T-helper 1 cell (primary cell): ENCODE measurements around the gene TNIP1.

Source experiments
- DNase-seq, 5 donors: peaks; one replicate each; pipeline ENCODE4 v3.0.0-alpha.2; 2012 to 2020

TNIP1 gene

DNA sequence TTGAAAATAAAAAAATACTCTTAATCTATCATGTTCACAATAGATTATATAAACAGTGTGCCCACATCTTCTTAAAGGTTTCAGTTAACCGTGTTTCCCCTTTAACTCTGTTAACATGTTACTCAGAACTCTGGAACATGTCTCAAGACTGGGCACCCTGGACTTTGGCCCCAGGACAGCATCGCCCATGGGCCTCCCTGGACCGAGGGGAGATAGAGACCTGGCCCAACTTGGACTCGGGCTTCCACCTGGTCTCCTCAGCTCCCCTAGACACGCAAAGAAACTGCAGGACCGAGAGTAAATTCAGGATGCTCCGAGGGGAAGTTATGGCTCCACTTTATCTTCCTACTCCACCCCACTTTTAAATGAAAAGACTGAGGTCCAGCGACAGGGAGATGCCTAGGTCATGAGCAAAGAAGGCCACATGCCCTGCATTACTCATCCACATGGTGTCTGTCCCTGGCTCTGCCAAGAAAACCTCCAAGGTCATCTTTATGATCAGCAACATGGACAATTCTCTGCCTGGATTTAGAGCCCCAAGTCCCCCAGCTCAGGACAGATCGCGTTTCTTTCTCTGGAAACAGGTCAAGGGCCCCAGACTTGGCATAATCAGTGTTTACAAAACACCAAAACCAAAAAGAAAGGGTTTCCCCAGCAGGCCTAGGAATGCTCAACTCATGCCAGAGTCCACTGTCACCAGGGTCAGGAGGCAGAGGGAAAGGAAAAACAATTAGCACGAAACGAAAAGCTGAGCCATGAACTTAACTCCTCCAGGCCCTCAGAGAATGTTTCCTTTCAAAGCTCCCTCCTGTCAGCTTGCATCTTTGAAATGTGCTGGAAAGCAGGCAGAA is 43.0 kb downstream of the TNIP1 start:
- DNase-seq: no peak

DNA sequence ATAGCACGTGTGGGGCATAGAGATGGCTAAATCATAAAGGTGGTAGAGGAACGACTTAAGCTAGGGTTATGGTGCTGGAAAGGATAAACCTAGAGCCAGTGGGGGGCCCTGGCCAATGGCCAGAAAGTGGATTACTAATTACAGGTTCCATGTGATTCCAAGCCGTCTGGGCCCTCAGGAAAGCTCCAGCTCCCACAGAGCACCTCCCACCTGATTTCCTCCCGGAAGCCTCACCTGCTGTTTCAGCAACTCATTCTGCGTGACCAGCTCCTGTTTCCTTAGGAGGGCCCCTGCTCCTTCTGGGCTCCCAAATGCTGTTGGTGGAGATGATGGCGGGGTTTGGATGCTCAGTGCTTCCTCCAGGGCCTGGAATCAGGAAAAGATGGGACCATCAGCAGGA is 44.3 kb downstream of the TNIP1 start:
- no peak for DNase-seq

DNA sequence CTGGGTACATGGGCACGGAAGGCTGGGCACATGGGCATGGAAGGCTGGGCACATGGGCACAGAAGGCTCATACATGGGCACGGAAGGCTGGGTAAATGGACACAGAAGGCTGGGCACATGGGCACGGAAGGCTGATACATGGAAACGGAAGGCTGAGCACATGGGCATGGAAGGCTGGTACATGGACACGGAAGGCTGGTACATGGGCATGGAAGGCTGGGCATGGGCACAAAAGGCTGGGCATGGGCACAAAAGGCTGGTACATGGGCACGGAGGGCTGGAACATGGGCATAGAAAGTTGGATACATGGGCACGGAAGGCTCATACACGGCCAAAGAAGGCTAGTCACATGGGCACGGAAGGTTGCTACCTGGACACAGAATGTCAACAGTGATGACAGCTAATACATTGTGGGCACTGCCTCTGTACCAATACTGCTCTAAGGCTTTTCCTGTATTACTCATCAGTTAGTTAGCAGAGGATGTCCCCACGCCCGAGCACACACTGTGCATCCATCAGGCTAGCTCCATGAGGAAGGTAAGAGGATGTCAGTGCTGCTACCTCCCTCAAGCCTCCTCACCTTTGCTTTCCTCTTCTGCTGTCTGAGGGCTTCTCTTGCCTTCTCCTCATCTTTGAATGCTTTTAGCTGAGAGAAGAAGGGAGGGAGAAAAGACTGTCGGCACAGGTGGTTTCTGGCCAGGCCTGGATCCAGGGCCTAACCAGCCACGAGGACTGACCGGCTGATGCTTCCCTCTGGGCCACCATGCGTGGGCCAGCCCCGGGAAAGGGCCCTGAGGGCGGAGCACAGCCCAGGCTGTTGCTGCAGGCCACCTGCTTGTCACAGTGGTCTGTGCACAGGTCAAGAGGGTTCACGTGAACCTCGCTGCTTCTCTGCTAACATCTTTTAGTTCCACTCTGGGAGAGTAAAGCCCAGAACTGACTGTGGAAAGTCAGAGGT is 46.1 kb downstream of the TNIP1 start:
- DNase-seq: no peak

DNA sequence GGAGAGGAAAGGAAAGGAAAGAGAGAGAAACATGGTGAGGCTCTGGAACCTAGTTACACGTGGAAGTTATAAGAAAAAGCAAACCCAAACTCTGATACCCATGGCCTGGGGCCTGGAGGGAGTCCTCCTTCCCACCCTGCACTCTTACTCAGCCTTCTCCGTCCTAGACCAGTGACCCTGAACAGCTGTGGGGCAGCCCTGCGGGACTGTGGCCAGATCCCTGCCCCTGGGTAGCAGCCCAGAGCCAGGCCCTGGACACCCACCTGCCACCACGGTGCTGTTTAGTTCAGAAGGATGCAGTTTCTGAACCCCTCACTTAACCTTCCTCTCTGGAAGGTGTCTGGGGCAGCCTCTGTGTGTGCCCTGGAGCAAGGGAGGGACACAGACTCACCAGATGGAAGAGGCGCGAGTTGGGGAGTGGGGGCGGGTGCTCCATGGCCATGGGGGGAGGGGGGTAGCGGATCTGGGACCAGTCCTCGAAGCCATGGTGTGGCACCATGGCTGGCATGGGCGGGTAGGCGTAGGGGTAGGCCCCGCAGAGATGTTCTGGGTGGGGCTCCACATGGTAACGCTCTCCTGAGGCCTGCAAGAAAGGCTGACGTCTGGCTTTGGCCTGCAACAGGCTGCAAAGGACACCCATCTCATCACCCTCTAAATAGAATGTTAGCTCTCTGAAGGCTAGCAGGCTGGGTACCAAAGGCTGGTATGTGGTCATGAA is 47.5 kb downstream of the TNIP1 start:
- no peak for DNase-seq

DNA sequence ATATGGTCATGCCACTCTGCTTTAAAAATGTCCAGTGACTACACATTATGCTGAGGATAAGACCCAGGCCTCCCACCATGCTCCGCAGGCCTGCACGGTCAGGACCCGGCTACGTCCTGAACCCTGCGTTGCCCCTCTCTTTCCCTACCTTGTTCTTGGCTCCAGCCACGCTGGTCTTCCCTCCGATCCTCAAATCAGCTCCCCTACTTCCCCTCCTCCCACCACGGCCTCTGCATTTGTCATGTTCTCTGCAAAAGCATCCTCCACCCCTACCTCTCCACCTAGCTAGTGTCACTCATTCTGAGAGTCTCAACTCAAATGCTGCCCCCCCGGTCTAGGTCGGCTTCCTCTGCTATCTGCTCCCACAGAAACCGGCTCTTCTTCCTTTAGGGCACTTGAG is 49.3 kb downstream of the TNIP1 start:
- no peak for DNase-seq

DNA sequence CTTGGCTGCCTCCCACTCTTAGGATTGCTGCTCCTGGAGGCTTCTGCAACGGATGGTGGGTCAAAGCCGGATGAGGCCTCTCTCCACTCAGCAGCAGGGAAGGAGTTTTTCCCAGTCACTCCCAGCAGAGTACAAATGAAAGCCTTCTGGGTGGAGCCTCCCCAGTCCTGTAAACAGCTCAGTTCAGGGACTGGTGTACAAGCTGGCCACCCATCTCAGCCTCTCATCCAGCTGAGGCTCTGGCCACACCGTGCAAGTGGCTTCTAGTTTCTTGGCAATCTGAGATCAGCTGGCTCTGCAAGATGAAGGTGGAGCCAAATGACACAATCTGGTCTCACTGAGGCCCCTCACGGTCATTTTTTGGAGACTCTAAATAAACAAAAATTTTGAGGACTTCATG is 50.5 kb downstream of the TNIP1 start:
- no peak for DNase-seq

DNA sequence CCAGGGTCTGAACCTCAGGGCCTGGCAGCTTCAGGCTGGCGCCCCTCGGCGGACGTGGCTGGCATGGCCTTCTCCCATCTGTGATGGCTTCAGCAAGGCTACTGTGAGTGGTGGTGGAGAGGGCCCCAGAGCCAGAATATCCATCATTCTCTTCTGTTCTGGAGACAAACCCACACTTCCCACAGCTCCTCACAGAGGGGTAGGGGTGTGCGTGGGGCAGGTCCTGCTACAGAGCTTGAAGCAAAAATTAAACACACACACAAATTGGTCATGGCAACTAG is 50.8 kb downstream of the TNIP1 start:
- DNase-seq: no peak

DNA sequence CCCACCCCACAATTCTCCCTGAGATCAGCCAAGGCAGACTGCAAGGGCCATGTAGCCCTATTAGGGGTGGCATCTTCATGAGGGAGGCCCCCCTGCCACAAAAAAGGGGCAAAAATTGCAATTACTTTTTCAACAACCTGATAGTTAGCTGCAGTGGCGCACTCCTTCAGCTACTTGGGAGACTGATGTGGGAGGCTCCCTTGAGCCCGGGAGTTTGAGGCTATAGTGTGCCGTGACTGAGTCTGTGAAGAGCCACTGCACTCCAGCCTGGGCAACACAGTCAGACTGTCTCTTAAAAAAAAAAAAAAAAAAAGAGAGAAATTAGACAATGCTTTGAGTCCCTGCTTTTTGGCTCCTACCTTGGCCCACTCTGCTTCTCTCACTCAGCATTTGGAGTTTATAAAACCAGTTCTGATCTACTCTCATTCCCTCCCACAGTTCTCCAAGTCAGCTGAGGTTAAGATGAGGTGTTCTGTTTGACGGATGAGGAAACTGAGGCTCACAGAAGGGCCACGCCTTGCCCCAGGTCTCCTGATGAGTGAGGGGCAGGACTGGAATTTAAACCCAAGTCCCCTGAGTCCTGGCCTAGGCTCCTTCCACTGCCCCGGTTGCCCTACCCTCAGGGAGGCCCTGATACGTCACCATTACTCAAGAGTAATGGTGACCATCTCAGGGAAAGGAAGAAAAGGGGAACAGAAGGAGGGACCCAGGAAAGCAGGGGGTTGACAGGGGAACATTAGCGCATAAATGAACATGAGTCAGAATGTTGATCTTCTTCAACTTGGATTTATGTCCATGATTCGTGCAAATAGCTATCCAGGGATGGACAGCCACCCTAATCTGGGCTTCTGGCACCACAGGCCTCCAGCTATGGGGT is 51.4 kb downstream of the TNIP1 start:
- no peak for DNase-seq

DNA sequence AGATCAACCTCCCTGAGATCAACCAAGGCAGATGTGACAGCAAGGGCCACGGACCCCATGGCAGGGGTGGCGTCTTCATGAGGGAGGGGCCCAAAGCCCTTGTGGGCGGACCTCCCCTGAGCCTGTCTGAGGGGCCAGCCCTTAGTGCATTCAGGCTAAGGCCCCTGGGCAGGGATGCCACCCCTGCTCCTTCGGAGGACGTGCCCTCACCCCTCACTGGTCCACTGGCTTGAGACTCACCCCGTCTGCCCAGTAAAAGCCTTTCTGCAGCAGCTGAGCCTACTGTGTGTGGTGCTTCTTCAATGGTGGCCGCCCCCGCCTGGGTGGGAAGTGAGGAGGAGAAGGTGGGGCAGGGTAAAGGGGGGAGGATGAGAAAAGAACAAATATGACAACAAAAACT is 52.1 kb downstream of the TNIP1 start:
- no peak for DNase-seq

DNA sequence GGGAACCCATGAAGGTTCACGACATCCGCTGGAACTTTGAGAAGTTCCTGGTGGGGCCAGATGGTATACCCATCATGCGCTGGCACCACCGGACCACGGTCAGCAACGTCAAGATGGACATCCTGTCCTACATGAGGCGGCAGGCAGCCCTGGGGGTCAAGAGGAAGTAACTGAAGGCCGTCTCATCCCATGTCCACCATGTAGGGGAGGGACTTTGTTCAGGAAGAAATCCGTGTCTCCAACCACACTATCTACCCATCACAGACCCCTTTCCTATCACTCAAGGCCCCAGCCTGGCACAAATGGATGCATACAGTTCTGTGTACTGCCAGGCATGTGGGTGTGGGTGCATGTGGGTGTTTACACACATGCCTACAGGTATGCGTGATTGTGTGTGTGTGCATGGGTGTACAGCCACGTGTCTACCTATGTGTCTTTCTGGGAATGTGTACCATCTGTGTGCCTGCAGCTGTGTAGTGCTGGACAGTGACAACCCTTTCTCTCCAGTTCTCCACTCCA is 52.8 kb downstream of the TNIP1 start:
- no peak for DNase-seq

DNA sequence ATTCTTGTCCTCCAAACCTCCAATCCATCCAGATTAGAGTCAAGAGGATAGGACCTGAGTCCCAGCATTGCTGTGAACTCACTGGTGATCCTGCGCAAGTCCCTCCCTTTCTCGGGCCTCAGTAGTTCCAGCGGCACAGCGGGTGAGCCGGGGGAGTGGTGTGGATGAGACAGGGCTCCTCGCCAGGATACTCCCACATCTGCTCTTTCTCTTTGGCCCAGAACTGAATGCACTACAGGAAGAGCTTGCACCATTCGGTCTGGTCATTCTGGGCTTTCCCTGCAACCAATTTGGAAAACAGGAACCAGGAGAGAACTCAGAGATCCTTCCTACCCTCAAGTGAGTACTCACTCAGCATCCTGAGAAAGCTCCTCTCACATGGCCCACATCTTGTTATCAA is 54.2 kb downstream of the TNIP1 start:
- no peak for DNase-seq

DNA sequence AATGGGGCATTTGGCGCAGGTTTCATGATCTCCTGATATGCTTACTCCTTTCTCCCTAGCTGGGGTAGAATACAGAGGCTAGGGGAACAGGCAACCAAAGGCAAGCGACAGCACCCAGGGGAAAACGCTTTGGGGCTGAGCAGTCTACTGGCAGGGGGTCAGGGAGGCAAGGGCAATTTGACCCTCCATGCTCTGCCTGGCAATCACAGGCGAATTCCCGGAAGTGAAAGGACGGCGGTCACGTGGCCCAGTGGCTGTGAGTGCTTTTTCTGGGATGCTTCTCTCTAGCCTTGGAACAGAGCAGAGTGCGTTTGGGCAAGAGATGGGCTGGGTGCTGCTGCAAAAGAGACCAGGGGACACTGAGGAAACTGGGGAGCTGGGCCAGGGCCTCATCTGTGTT is 54.7 kb downstream of the TNIP1 start:
- no peak for DNase-seq

DNA sequence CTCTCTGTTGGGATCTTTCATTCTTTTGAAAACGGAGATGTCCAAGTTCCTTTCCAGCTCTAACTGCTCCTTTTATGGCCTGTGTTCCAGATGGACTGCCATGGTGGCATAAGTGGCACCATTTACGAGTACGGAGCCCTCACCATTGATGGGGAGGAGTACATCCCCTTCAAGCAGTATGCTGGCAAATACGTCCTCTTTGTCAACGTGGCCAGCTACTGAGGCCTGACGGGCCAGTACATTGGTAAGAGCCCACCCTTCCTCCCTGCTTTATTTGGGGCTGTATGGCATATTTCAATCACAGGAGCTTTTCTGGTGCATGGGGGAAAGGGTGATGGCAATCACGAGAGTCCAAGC is 55.6 kb downstream of the TNIP1 start:
- no peak for DNase-seq

DNA sequence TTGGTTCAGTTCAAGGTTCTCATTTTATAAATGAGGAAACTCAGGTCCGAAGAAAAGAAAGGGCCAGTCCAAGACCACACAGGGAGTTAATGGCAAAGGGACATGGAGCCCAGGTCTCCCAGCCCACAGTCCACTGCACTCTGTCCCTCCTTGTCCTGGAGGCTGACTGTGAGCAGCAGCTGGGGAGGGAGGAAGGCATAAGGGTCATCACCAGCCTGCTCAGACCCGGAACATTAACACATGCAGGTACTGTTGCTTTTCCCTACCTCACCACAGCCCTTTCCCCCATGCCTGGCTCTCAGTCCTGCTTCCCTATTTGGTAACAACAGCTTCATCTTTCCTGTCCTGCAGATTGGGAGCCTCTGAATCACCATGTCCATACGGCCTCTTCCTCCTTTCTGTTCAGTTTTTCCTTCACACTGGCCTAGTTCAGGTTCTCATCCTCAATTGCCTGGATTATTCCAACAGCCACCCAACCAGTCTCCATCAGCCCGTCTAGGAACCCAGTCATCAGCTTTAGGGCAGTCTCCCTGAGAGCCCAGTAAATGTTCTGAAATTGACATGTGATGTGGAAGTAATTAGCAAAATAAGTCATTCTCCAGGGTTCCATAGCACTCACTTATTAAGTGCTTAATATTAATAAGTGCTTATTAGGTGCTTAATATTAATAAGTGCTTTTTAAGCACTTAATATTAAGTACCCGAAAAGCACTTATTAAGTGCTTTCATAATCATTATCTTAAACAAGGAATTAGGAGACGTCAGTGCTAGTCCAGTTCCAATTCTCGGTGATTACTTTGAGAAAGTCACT is 56.2 kb downstream of the TNIP1 start:
- no peak for DNase-seq

DNA sequence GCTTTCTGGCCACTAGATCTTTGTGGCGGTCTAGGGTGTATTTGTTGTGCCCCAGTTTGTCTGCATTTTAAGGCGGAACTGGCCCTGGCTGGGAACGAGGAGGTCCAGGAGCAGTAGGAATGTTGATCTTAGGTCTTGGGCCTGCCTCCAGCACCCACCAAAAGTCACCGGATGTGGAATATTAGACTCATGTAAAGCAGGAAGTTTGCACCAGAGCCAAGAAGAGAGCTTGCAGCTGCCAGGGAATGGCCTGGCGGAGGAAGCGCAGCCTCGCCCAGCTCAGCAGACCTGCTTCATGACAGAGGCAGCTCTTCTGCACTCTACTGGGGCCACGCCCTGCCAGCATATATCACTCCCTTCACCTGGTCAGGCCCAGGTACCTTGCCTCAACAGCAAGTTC is 57.2 kb downstream of the TNIP1 start:
- no peak for DNase-seq

DNA sequence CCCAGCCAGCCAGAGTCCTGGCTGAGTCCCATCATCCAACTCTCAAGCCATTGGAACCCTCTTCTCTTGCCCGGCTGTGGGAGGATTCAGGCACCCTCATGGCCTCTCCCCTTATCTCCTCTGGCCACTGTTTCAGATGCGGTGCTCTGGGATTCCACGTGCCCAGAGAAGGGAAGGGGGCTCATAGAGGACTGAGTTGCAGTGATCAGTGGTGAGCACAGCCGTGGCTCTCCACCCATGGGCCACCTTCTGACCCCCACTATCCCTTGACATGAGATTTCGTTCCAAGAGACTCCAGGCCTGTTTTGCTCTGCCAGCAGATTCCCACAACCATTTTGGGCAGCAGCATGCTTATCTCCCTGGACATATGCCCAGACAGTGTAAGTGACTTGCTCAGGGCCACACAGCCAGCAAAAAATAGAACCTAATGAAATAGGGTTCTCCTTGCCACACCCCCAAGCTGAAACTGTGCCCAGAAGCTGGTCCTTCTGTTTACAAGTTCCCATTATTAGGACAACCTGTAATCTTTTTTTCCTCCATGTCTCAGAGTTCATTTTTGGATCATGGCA is 57.7 kb downstream of the TNIP1 start:
- no peak for DNase-seq

DNA sequence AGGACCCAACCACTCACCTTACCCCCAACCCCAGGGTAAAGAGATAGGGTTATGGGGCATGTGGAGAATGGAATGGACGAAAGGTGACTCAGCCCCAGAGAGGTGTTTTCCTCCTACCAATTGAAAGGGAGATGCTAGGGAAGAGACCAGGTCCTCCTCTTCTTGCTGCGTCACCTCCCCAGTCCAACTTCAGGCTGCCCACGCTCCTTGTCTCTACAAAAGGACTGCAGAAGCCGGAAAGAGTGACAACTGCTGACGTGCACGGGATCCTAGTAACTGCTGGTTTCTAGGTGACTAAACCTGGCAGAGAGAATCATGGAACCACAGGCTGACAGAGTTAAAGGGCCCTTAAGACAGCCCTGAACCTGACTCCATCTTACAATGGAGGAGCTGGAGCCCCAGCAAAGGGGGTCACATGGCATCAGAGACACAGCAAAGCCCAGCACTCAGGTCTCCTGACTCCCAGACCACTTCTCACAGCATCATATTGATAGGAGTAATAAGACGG is 58.3 kb downstream of the TNIP1 start:
- DNase-seq: no peak

DNA sequence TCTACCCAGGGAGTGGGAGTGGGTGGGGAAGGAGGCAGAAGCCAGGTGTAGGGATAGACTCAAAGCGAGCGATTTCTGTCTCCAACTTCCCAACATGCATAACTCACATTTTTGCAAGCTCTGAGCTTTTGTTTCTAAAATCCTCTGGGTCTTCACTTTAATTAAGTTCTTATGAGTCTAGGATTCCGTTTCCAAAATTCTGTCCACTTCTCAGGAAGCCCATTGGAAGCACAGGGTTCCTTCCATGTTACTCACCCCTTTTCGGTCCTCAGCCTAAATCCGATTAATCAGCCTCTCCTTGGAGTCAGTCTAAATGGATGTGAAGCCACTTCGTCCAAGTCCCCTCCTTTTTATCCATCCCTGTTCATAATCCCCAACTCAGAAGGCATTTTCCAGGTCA is 59.1 kb downstream of the TNIP1 start:
- DNase-seq: no peak

DNA sequence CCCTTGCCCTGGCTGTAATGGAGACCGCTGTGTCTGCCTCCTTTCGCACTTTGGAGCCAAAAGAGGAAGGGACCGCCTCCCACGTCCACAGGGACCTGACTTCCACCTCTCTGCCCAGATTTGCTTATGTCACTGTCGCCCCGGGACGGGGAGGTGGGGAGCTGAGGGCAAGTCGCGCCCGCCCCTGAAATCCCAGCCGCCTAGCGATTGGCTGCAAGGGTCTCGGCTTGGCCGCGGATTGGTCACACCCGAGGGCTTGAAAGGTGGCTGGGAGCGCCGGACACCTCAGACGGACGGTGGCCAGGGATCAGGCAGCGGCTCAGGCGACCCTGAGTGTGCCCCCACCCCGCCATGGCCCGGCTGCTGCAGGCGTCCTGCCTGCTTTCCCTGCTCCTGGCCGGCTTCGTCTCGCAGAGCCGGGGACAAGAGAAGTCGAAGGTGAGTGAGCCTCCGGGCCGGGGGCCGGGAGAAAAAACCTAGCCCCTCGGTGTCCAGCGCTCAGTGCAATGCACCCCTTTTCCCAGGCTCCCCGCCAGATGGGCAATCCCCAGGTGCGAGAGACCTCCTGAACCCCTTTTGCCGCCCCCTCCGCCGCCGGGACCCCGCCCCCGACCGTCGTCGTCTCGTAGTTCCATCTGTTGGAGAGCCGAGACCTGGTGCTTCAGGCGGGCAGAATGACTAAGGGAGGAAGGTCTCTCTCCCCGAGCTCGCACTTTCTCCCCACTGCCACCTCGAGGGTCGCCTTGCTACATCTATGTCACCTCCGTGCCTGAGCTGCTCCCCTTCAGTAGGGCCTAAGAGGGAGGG is 60.3 kb downstream of the TNIP1 start, which contains the start of gene GPX3:
Gene GPX3 (plus strand): TSS at position 288 of the 807 bp plus-strand sequence. CDS start 64 bp downstream, at position 352.
- DNase-seq: peak in 1 of 5 donors; percentile 18

DNA sequence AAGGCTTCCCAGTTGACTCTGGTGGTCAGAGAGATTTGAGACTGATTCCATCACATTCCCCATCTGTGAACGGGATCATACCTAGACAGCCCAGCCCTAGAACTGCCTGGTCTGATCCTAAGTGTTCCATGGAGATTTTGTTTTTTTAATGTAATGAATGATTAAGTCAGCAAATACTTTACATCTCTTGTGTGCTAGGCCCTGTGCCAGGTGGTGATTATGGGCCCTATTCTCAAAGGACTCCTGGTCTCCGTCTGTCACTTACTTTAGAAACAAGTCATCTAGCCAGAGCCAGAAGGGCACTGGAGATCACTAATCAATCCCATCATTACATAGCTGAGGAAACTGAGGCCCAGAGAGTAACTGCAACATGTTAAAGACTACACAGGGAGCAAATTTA is 61.5 kb downstream of the TNIP1 start:
- no peak for DNase-seq
